HG03354 (cell line): ENCODE measurements around the gene MYO3B.
"Not testable (repeated sequence)": the region's sequence is repeated elsewhere in the genome, so short reads cannot be mapped to it uniquely, and the experiment has no call there.

Experiments
- ATAC-seq: cut with Tn5 transposase; IDR thresholded peaks from one replicate; pipeline ENCODE4 v1.9.1; 2021; ENCODE audit warnings: mild to moderate bottlenecking; ENCODE audit not compliant: unreplicated experiment, poor library complexity, severe bottlenecking

Gene MYO3B

GRCh38 chr2:170514140-170514539, 336.2 kb downstream of the MYO3B start:
- ATAC-seq: no peak

GRCh38 chr2:170517538-170517937, 339.6 kb downstream of the MYO3B start:
- ATAC-seq: no peak

GRCh38 chr2:170518911-170519310, 341.0 kb downstream of the MYO3B start:
- no peak for ATAC-seq

- no peak for ATAC-seq
Observed at GRCh38 chr2:170521299-170521698, 343.4 kb downstream of the MYO3B start.

GRCh38 chr2:170523506-170523905, 345.6 kb downstream of the MYO3B start:
- ATAC-seq: no peak

- no peak for ATAC-seq
Observed at GRCh38 chr2:170524828-170525565, 347.1 kb downstream of the MYO3B start.

- ATAC-seq: no peak
Observed at GRCh38 chr2:170525566-170525900, 347.6 kb downstream of the MYO3B start.

GRCh38 chr2:170530284-170530745, 352.4 kb downstream of the MYO3B start:
- ATAC-seq: peak; percentile 48

- no peak for ATAC-seq
Observed at GRCh38 chr2:170530803-170531564, 353.0 kb downstream of the MYO3B start.

- no peak for ATAC-seq
Observed at GRCh38 chr2:170531876-170532275, 353.9 kb downstream of the MYO3B start.

- peak; percentile 53 for ATAC-seq
Observed at GRCh38 chr2:170533156-170533555, 355.2 kb downstream of the MYO3B start.

- ATAC-seq: no peak
Observed at GRCh38 chr2:170535552-170535951, 357.6 kb downstream of the MYO3B start.

- ATAC-seq: no peak
Observed at GRCh38 chr2:170544817-170545216, 366.9 kb downstream of the MYO3B start.

GRCh38 chr2:170548304-170548703, 370.4 kb downstream of the MYO3B start:
- no peak for ATAC-seq

- ATAC-seq: no peak
Observed at GRCh38 chr2:170550501-170550900, 372.6 kb downstream of the MYO3B start.

- ATAC-seq: not testable (repeated sequence)
Observed at GRCh38 chr2:170551899-170552298, 374.0 kb downstream of the MYO3B start.

GRCh38 chr2:170553748-170554147, 375.8 kb downstream of the MYO3B start:
- no peak for ATAC-seq

- ATAC-seq: no peak
Observed at GRCh38 chr2:170554278-170554955, 376.5 kb downstream of the MYO3B start.

GRCh38 chr2:170562928-170563327, 385.0 kb downstream of the MYO3B start:
- ATAC-seq: no peak

- ATAC-seq: no peak
Observed at GRCh38 chr2:170563401-170563800, 385.5 kb downstream of the MYO3B start.

- no peak for ATAC-seq
Observed at GRCh38 chr2:170566138-170566537, 388.2 kb downstream of the MYO3B start.
